SK-N-MC (cell line): ENCODE results near the gene OTUD3.

Experiments used
- EZH2 ChIP-seq: fragments of 200-600 bp; sonication (generic); IDR thresholded peaks from one replicate; pipeline ENCODE4 v1.6.1; 2017; ENCODE audit warnings: antibody characterized with exemption
- FOXP2 ChIP-seq: optimal IDR thresholded peaks from 2 replicates; pipeline ENCODE3; 2011; ENCODE audit warnings: mild to moderate bottlenecking, moderate library complexity; ENCODE audit not compliant: insufficient read depth; ENCODE audit errors: extremely low read length, control extremely low read depth
- POLR2AphosphoS5 ChIP-seq: IDR thresholded peaks from 2 replicates; pipeline ENCODE4 v1.6.1; 2012; ENCODE audit warnings: mild to moderate bottlenecking, low read depth, low read length, borderline replicate concordance

DNA sequence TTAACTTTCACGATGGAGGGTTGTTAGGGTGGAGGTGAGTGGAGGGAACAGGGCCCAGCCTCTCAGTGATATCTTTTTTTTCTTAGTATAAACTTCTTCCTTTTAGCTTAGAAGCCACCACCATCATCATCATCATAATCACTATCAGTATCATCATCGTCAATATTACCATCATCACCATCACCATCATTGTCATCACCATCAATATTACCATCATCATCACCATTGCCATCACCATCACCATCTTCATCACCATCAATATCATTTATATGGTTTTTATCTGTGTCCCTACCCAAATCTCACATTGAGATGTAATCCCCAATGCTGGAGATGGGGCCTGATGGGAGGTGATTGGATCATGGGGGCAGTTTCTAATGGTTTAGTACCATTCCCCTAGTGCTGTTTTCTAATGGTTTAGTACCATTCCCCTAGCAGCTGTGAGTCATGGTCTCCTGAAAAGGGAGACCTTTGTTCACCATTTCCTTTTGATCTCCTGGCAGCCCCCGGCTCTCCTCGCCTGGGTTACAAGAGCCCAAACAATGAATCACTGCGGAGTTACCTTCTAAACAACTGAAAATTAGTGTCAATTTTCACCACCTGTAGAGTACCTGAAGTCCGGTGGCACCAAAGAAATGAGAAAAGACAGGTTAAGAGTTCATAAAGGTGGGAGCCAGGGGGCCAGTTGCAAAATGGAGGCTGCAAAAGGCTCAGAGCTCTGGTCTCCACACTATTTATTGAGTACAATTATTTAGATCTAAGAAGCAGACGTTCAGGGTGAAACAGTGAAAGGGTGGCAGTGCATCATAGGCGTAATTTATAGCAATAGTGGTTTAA, 44.3 kb downstream of the OTUD3 start:
- TF ChIP-seq EZH2 (no peak), POLR2AphosphoS5 (no peak), FOXP2 (no peak)
